Ovary (tissue), 9 donors: ENCODE measurements around the gene CHTOP. TPM values are rescaled to one million over a fixed set of nuclear protein-coding genes. Genes with fewer than 3 reads are reported as not detected.
A peak's percentile ranks its signal among the peaks of the same experiment; 100 is the strongest.

Source experiments
- DNase-seq, 5 donors: peaks; one replicate each; pipeline ENCODE4 v3.0.0-alpha.2; 2019 to 2020
- H3K27ac ChIP-seq, 2 donors: fragments of 200-600 bp; one replicate each; pipeline versions ENCODE4 v1.5.1 to v1.8.0; 2019 to 2022
- H3K27me3 ChIP-seq: fragments of 200-600 bp; one replicate; pipeline ENCODE4 v1.8.0; 2022
- H3K36me3 ChIP-seq: fragments of 200-600 bp; sonication (generic); one replicate; pipeline ENCODE4 v1.5.1; 2019
- H3K4me1 ChIP-seq: one replicate; pipeline ENCODE4 v1.8.1; 2013; ENCODE audit warnings: mild to moderate bottlenecking, moderate library complexity; ENCODE audit not compliant: insufficient read depth
- H3K4me3 ChIP-seq: fragments of 200-600 bp; sonication (generic); one replicate; pipeline ENCODE4 v1.5.1; 2017
- H3K9me3 ChIP-seq, 2 donors: fragments of 200-600 bp in 1 of 2; sonication (generic) in 1 of 2; one replicate each; pipeline versions ENCODE4 v1.5.1 to v1.8.1; 2013 to 2019; ENCODE audit warnings: mild to moderate bottlenecking in 1 of 2, moderate library complexity in 1 of 2
- CTCF ChIP-seq, 3 donors: fragments of 450-650 bp in 2 of 3; fragments of 200-600 bp in 1 of 3; IDR thresholded peaks; one replicate each; pipeline versions ENCODE4 v1.5.1 to v1.8.0; 2016 to 2022; ENCODE audit warnings: antibody characterized with exemption in 3 of 3, mild to moderate bottlenecking in 1 of 3
- EP300 ChIP-seq: sonication (generic); formaldehyde crosslinking; IDR thresholded peaks from one replicate; pipeline ENCODE4 v1.6.1; 2017; ENCODE audit warnings: antibody characterized with exemption
- POLR2A ChIP-seq: fragments of 450-650 bp; IDR thresholded peaks from one replicate; pipeline ENCODE4 v1.6.1; 2017; ENCODE audit warnings: antibody characterized with exemption, mild to moderate bottlenecking, moderate library complexity
- WGBS, 3 donors: extraction: QIAGEN DNeasy Blood & Tissue Kit in 1 of 3; methylation state at CpG; one replicate each; pipeline versions ENCODE4 v1.1.5 to v1.1.7; 2013 to 2017; 5-methylcytosine and 5-hydroxymethylcytosine counted together
- intact Hi-C, 4 donors: fragments of 100-400 bp; cut with DNase I; formaldehyde crosslinking; loops; one replicate each; pipeline versions ENCODE4 v1.11.0 to v1.15.1; 2022 to 2023
- polyA plus RNA-seq, 2 donors: library from polyadenylated mRNA; stranded (reverse); fragments of 200-250 nt in 1 of 2; fragments of 350-450 nt in 1 of 2; fragmentation: Illumina TruSeq in 1 of 2; extraction: RNeasy Lipid Tissue Mini Kit (QIAGEN cat#74804) in 1 of 2; gene quantifications; one replicate each; pipeline ENCODE4 v1.2.3, GENCODE V29; 2013 to 2014
- total RNA-seq, 7 donors: library from RNA; depleted of rRNA in 2 of 7; stranded (reverse); fragments of >200 nt in 2 of 7; fragmentation: NEBNext Ultra II Directional in 3 of 7; extraction: Animal tissue kit (Norgen Biotek cat#: 25700) in 3 of 7; gene quantifications; one replicate each; pipeline versions ENCODE4 v1.1.0 to v1.2.4, GENCODE V29; 2016 to 2023
- donor health status: DM: no; HTN: no; CAD: no; lungs with moderate emphysema.
- donor health status: DM: no; HTN: no; CAD: no.
- donor health status: Bipolar disorder and iron deficiency.
- donor health status: DM: yes; HTN: yes; CAD: no.
- donor health status: DM: no; HTN: no; CAD: no.
- donor health status: DM: yes; HTN: yes; CAD: no.

Gene CHTOP
- total and polyA plus RNA-seq, 9 donors: 54.0 to 91.1 (median 72.9) TPM

GRCh38 chr1:153588482-153588881, 45.4 kb upstream of the CHTOP start:
- H3K4me3 ChIP-seq: no peak overlapping the region

GRCh38 chr1:153592748-153593147, 41.1 kb upstream of the CHTOP start:
- DNase-seq: no peak
- H3K4me3 ChIP-seq: no peak overlapping the region
- WGBS, 3 donors: 12 to 20% (median 18%) methylated on average over 4 of the region's 4 CpGs
- no peak for TF ChIP-seq CTCF (IDR thresholded peaks at IDR 0.05)
- no peak for TF ChIP-seq EP300
- TF ChIP-seq POLR2A: no peak
- peak overlapping the region in 1 of 2 donors; percentile 37 for H3K27ac ChIP-seq
- intact Hi-C loops: no loop called here
- no peaks in the 10 kb centered on the region for H3K9me3 ChIP-seq
- H3K36me3 ChIP-seq: no peaks in the 10 kb centered on the region
- H3K4me1 ChIP-seq: peaks cover 5% of the 10 kb centered on the region
- H3K27me3 ChIP-seq: no peaks in the 10 kb centered on the region

More at GRCh38 chr1:153588482-153588881, 45.4 kb upstream of the CHTOP start:
- TF ChIP-seq POLR2A (no peak), EP300 (no peak), CTCF (IDR thresholded peaks at IDR 0.05) (no peak)
- WGBS, 3 donors: 15 to 39% (median 27%) methylated on average over 2 of the region's 2 CpGs
- Histone ChIP-seq H3K36me3 (no peaks in the 10 kb centered on the region), H3K9me3 (no peaks in the 10 kb centered on the region), H3K27ac (no peak overlapping the region), H3K4me1 (peaks cover 18% of the 10 kb centered on the region), H3K27me3 (no peaks in the 10 kb centered on the region)
- intact Hi-C loops: no loop called here
- no peak for DNase-seq

- Histone ChIP-seq H3K4me1 (peaks cover 3% of the 10 kb centered on the region), H3K9me3 (no peaks in the 10 kb centered on the region), H3K4me3 (no peak overlapping the region), H3K36me3 (no peaks in the 10 kb centered on the region), H3K27ac (no peak overlapping the region), H3K27me3 (no peaks in the 10 kb centered on the region)
- TF ChIP-seq CTCF (IDR thresholded peaks at IDR 0.05) (no peak), EP300 (no peak), POLR2A (no peak)
- 91 to 97% (median 92%) methylated on average over 6 of the region's 6 CpGs for WGBS, 3 donors
- intact Hi-C loops: no loop called here
- DNase-seq: no peak
Observed at GRCh38 chr1:153597206-153597605, 36.7 kb upstream of the CHTOP start.

- Histone ChIP-seq H3K4me1 (peaks cover under 1% of the 10 kb centered on the region), H3K27me3 (no peaks in the 10 kb centered on the region), H3K27ac (no peak overlapping the region), H3K9me3 (no peaks in the 10 kb centered on the region), H3K36me3 (no peaks in the 10 kb centered on the region), H3K4me3 (no peak overlapping the region)
- no peak for TF ChIP-seq EP300
- no peak for TF ChIP-seq POLR2A
- no peak for TF ChIP-seq CTCF (IDR thresholded peaks at IDR 0.05)
- intact Hi-C loops: no loop called here
- 77 to 84% (median 78%) methylated on average over 7 of the region's 7 CpGs for WGBS, 3 donors
- no peak for DNase-seq
Observed at GRCh38 chr1:153598309-153599172, 35.3 kb upstream of the CHTOP start.
